Measurements from ENCODE around the gene TMEM14B. TPM values are rescaled to one million over a fixed set of nuclear protein-coding genes. Genes with fewer than 3 reads are reported as not detected.

TMEM14B gene
- total and polyA plus RNA-seq, 2 donors, result 51.5 to 78.7 TPM

GRCh38 chr6:10759884-10760329 is 12.3 kb downstream of the TMEM14B start:
- Histone ChIP-seq H3K4me3 (ENCODE audit: low read depth, low read length) (no peak overlapping the region), H3K27ac (ENCODE audit: low read depth) (no peak overlapping the region), H3K4me1 (ENCODE audit: insufficient read depth) (no peaks in the 10 kb centered on the region), H3K36me3 (ENCODE audit: insufficient read depth) (peaks cover 2% of the 10 kb centered on the region)
- WGBS, result 71% methylated on average over 6 of the region's 6 CpGs
- no peak for DNase-seq (ENCODE audit: extremely low spot score)

GRCh38 chr6:10763006-10763405 is 15.4 kb downstream of the TMEM14B start:
- Histone ChIP-seq H3K36me3 (ENCODE audit: insufficient read depth) (no peaks in the 10 kb centered on the region), H3K27ac (ENCODE audit: low read depth) (no peak overlapping the region), H3K4me1 (ENCODE audit: insufficient read depth) (no peaks in the 10 kb centered on the region), H3K4me3 (ENCODE audit: low read depth, low read length) (no peak overlapping the region)
- no peak for DNase-seq (ENCODE audit: extremely low spot score)
- WGBS, result 80% methylated on average over 2 of the region's 2 CpGs

DNA sequence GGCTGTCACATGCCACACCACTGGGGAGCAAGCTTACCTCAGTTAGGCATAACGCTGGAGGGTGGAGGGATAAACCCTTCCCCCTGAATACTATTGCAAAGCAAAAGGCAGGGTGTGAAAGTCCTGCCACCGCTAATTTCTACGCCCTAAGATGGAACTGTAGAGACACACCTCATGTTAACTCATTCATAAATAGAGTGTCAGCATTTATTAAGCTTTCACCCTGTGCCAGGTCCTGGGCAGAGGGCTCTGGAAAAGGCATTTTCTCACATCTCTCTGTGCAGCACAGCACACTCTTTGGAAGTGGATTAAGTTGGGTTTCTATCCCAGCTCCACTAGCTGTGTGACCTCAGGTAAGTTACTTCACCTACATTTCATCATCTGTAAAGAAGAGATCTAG is 21.8 kb downstream of the TMEM14B start:
- 91% methylated on average over 3 of the region's 3 CpGs for WGBS
- H3K27ac ChIP-seq (ENCODE audit: low read depth), result no peak overlapping the region
- no peaks in the 10 kb centered on the region for H3K36me3 ChIP-seq (ENCODE audit: insufficient read depth)
- no peak for DNase-seq (ENCODE audit: extremely low spot score)
- H3K4me1 ChIP-seq (ENCODE audit: insufficient read depth), result no peaks in the 10 kb centered on the region
- no peak overlapping the region for H3K4me3 ChIP-seq (ENCODE audit: low read depth, low read length)

DNA sequence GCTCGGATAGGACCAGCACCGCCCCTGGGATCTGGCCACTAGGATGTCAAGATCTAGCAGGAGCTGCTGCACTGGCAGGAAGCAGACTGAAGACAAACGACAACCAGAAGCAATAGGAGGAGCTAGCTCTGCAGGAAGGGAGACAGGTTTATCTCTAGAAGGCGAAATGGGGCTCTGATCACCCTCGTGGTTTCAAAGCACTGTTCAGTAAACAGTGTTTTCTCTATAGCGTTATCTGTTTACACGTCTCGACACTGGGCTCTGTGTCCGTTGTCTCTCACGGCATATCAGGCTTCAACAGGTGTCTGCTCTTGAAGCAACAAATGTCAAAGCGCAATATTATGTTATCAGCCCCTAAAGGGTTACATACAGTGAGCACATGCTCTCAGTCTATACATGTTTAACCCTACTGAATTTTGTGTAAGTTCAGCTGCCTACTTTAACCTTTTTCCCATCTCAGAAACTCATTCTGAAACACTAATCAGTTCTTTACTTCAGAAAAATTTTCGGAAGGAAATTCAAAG is 23.8 kb downstream of the TMEM14B start:
- DNase-seq (ENCODE audit: extremely low spot score), result no peak
- H3K36me3 ChIP-seq (ENCODE audit: insufficient read depth), result no peaks in the 10 kb centered on the region
- H3K4me3 ChIP-seq (ENCODE audit: low read depth, low read length), result no peak overlapping the region
- H3K27ac ChIP-seq (ENCODE audit: low read depth), result no peak overlapping the region
- H3K4me1 ChIP-seq (ENCODE audit: insufficient read depth), result no peaks in the 10 kb centered on the region
- 68% methylated on average over 12 of the region's 12 CpGs for WGBS

DNA sequence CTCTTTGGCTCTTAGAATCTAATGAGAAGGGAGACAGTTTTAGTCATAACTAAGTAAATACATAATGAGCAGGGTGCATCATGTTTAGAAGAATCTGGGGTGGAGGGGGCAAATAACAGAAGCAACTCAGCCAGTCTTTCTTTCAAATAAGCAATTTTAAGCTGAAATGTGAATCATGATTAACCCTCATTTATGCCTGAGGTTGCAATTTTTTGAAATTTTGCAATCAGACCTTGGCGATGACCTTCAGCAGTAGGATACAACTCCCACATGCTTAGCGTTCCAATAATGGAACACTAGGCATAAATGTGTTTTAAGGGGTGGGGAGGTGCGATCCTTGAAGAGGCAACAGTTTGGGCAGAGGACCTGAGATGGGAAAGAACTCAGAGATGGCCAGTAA is 30.6 kb downstream of the TMEM14B start:
- Histone ChIP-seq H3K4me1 (ENCODE audit: insufficient read depth) (no peaks in the 10 kb centered on the region), H3K27ac (ENCODE audit: low read depth) (no peak overlapping the region), H3K36me3 (ENCODE audit: insufficient read depth) (no peaks in the 10 kb centered on the region), H3K4me3 (ENCODE audit: low read depth, low read length) (no peak overlapping the region)
- no peak for DNase-seq (ENCODE audit: extremely low spot score)
- WGBS, result 99% methylated on average over 3 of the region's 3 CpGs

- no peak overlapping the region for H3K27ac ChIP-seq (ENCODE audit: low read depth)
- no peaks in the 10 kb centered on the region for H3K36me3 ChIP-seq (ENCODE audit: insufficient read depth)
- H3K4me1 ChIP-seq (ENCODE audit: insufficient read depth), result no peaks in the 10 kb centered on the region
- DNase-seq (ENCODE audit: extremely low spot score), result no peak
- no peak overlapping the region for H3K4me3 ChIP-seq (ENCODE audit: low read depth, low read length)
- WGBS, result 93% methylated on average over 8 of the region's 8 CpGs
Measured at GRCh38 chr6:10779076-10779475, 31.5 kb downstream of the TMEM14B start.

- no peak overlapping the region for H3K4me3 ChIP-seq (ENCODE audit: low read depth, low read length)
- H3K4me1 ChIP-seq (ENCODE audit: insufficient read depth), result no peaks in the 10 kb centered on the region
- H3K36me3 ChIP-seq (ENCODE audit: insufficient read depth), result no peaks in the 10 kb centered on the region
- H3K27ac ChIP-seq (ENCODE audit: low read depth), result no peak overlapping the region
- 97% methylated on average over 5 of the region's 5 CpGs for WGBS
- no peak for DNase-seq (ENCODE audit: extremely low spot score)
Measured at GRCh38 chr6:10791673-10792072, 44.1 kb downstream of the TMEM14B start.

DNA sequence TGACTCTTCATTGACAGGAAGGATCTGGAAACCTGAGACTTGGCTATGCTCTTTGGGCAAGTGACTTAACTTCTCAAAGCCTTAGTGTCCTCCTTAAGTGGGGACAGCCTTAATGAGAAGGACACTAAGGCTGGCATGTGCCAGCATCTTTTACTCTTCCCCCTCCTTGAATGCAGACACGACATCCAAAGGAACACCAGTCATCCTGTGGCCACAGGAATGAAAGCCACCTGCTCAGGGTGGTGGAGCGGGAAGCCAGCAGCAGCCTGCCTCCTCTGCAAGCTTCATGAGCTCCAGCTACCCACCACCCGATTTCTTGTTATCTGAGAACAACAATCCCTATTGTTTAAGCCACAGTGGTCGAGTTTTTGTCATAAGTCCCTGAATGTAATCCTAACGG is 44.5 kb downstream of the TMEM14B start:
- Histone ChIP-seq H3K27ac (ENCODE audit: low read depth) (no peak overlapping the region), H3K4me1 (ENCODE audit: insufficient read depth) (no peaks in the 10 kb centered on the region), H3K4me3 (ENCODE audit: low read depth, low read length) (no peak overlapping the region), H3K36me3 (ENCODE audit: insufficient read depth) (no peaks in the 10 kb centered on the region)
- no peak for DNase-seq (ENCODE audit: extremely low spot score)
- WGBS, result 86% methylated on average over 5 of the region's 5 CpGs

GRCh38 chr6:10793035-10793434 is 45.4 kb downstream of the TMEM14B start:
- no peak for DNase-seq (ENCODE audit: extremely low spot score)
- 91% methylated on average over 3 of the region's 3 CpGs for WGBS
- Histone ChIP-seq H3K4me1 (ENCODE audit: insufficient read depth) (no peaks in the 10 kb centered on the region), H3K27ac (ENCODE audit: low read depth) (no peak overlapping the region), H3K4me3 (ENCODE audit: low read depth, low read length) (no peak overlapping the region), H3K36me3 (ENCODE audit: insufficient read depth) (no peaks in the 10 kb centered on the region)

- Histone ChIP-seq H3K36me3 (ENCODE audit: insufficient read depth) (no peaks in the 10 kb centered on the region), H3K27ac (ENCODE audit: low read depth) (no peak overlapping the region), H3K4me1 (ENCODE audit: insufficient read depth) (no peaks in the 10 kb centered on the region), H3K4me3 (ENCODE audit: low read depth, low read length) (no peak overlapping the region)
- no peak for DNase-seq (ENCODE audit: extremely low spot score)
- 93% methylated on average over 6 of the region's 6 CpGs for WGBS
Measured at GRCh38 chr6:10793695-10794094, 46.1 kb downstream of the TMEM14B start.

DNA sequence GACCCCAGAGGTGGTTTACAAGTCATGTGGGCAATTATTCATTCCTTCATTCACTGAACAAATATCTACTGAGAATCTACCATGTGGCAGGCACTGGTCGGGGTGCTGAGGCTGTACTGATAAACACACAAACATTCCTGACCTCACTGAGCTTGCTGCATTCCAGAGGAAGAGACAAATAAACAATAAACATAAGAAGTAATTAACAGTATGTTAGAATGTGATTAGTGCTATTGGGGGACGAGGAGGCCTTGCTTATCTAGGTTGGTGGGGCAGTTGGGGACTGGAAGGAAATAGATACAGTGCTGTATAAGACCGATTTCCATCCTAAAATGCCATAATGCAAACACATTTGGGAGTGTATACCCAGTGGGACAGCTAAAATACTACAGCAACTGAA is 46.6 kb downstream of the TMEM14B start:
- no peak for DNase-seq (ENCODE audit: extremely low spot score)
- WGBS, result 74% methylated on average over 3 of the region's 3 CpGs

DNA sequence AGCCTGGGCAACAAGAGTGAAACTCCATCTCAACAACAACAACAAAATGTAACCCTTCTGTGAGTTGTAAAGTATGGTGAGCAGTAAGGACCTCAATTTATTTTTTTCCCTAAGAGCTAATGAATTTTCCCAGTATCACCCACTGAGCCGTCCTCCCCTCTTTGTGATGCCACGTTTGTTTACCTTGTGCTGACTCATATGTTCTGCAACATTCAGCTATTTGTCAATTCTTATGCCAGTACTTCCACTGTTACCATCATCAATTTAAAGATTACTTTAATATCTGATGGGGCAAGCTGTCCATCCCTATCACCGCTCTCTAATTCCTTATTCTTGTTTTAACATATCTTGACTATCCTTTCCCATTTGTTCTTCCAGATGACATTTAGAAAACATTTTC is 53.2 kb downstream of the TMEM14B start:
- Histone ChIP-seq H3K36me3 (ENCODE audit: insufficient read depth) (no peaks in the 10 kb centered on the region), H3K4me1 (ENCODE audit: insufficient read depth) (no peaks in the 10 kb centered on the region), H3K27ac (ENCODE audit: low read depth) (no peak overlapping the region), H3K4me3 (ENCODE audit: low read depth, low read length) (no peak overlapping the region)
- WGBS, result 67% methylated on average over 3 of the region's 3 CpGs
- DNase-seq (ENCODE audit: extremely low spot score), result no peak

More for the DNA sequence above, 46.6 kb downstream of the TMEM14B start:
- H3K27ac ChIP-seq (ENCODE audit: low read depth), result no peak overlapping the region
- H3K4me3 ChIP-seq (ENCODE audit: low read depth, low read length), result no peak overlapping the region
- H3K4me1 ChIP-seq (ENCODE audit: insufficient read depth), result no peaks in the 10 kb centered on the region
- H3K36me3 ChIP-seq (ENCODE audit: insufficient read depth), result no peaks in the 10 kb centered on the region

- 37% methylated on average over 2 of the region's 2 CpGs for WGBS
- no peak overlapping the region for H3K4me3 ChIP-seq (ENCODE audit: low read depth, low read length)
Measured at GRCh38 chr6:10801224-10801848, 53.7 kb downstream of the TMEM14B start.

More at GRCh38 chr6:10801224-10801848, 53.7 kb downstream of the TMEM14B start:
- Histone ChIP-seq H3K27ac (ENCODE audit: low read depth) (no peak overlapping the region), H3K4me1 (ENCODE audit: insufficient read depth) (no peaks in the 10 kb centered on the region), H3K36me3 (ENCODE audit: insufficient read depth) (no peaks in the 10 kb centered on the region)
- DNase-seq (ENCODE audit: extremely low spot score), result no peak

Measured in urinary bladder (tissue), 4 donors.